CD4-positive, alpha-beta memory T cell (primary cell): ENCODE measurements around the gene DNM3. TPM values are rescaled to one million over a fixed set of nuclear protein-coding genes. Genes with fewer than 3 reads are reported as not detected.

Experiments
- CTCF ChIA-PET: fragments of 350-600 bp; sonication (Branson Sonifier 250); formaldehyde crosslinking; loops from one replicate; lab custom pipeline; 2021; ENCODE audit warnings: inconsistent platforms; ENCODE audit not compliant: partially characterized antibody; lab: Charles Lee
- POLR2A ChIA-PET: fragments of 350-600 bp; sonication (Branson Sonifier 250); formaldehyde crosslinking; loops from one replicate; lab custom pipeline; 2021; ENCODE audit not compliant: partially characterized antibody; lab: Charles Lee
- DNase-seq, 5 donors: peaks; one replicate each; pipeline versions ENCODE4 v3.0.0 to v3.0.0-alpha.2; 2020 to 2022; ENCODE audit warnings: mixed read lengths in 1 of 5
- H3K27ac ChIP-seq: one replicate; pipeline ENCODE4 v1.7.0; 2013; ENCODE audit warnings: low read depth, low read length
- H3K27me3 ChIP-seq: 2 replicates; pipeline ENCODE4 v1.7.0; 2013; ENCODE audit warnings: mild to moderate bottlenecking, low read length, moderate library complexity; ENCODE audit not compliant: insufficient read depth
- H3K36me3 ChIP-seq: 2 replicates; pipeline ENCODE4 v1.7.0; 2013; ENCODE audit warnings: mild to moderate bottlenecking, low read length, moderate library complexity; ENCODE audit not compliant: insufficient read depth
- H3K4me1 ChIP-seq: 2 replicates; pipeline ENCODE4 v1.7.0; 2013; ENCODE audit warnings: mild to moderate bottlenecking, low read length, moderate library complexity; ENCODE audit not compliant: insufficient read depth
- H3K4me3 ChIP-seq, 2 donors: one replicate each; pipeline ENCODE4 v1.7.0; 2013; ENCODE audit warnings: low read length in 2 of 2, mild to moderate bottlenecking in 1 of 2
- H3K9me3 ChIP-seq, 2 donors: one replicate each; pipeline ENCODE4 v1.7.0; 2013; ENCODE audit warnings: low read length in 2 of 2, control low read depth in 1 of 2; ENCODE audit not compliant: control insufficient read depth in 1 of 2
- H3K27ac Mint-ChIP-seq, 7 donors: one replicate each; pipeline ENCODE4 v1.8.0; 2020 to 2021; ENCODE audit warnings: mixed read lengths in 7 of 7, mild to moderate bottlenecking in 6 of 7, inconsistent platforms in 3 of 7, moderate library complexity in 3 of 7
- H3K27me3 Mint-ChIP-seq, 2 donors: one replicate each; pipeline ENCODE4 v1.8.0; 2020 to 2021; ENCODE audit warnings: mixed read lengths in 2 of 2
- H3K36me3 Mint-ChIP-seq, 2 donors: one replicate each; pipeline ENCODE4 v1.8.0; 2020 to 2021; ENCODE audit warnings: mixed read lengths in 2 of 2, inconsistent platforms in 1 of 2, mild to moderate bottlenecking in 1 of 2
- H3K4me1 Mint-ChIP-seq, 4 donors: one replicate each; pipeline ENCODE4 v1.8.0; 2020 to 2021; ENCODE audit warnings: mixed read lengths in 4 of 4, mild to moderate bottlenecking in 1 of 4
- H3K4me3 Mint-ChIP-seq, 8 donors: one replicate each; pipeline ENCODE4 v1.8.0; 2020 to 2021; ENCODE audit warnings: mixed read lengths in 8 of 8, mild to moderate bottlenecking in 7 of 8, moderate library complexity in 6 of 8, inconsistent platforms in 3 of 8
- H3K9me3 Mint-ChIP-seq, 8 donors: one replicate each; pipeline ENCODE4 v1.8.0; 2020 to 2021; ENCODE audit warnings: mixed read lengths in 8 of 8, mild to moderate bottlenecking in 5 of 8, inconsistent platforms in 3 of 8, moderate library complexity in 1 of 8
- intact Hi-C: fragments of 100-400 bp; cut with micrococcal nuclease; formaldehyde crosslinking; loops from one replicate; pipeline ENCODE4 v1.15.1; 2023
- polyA plus RNA-seq, 2 donors: library from polyadenylated mRNA; unstranded; fragments of 300-500 nt; fragmentation: Illumina TruSeq; gene quantifications; one replicate each; pipeline ENCODE4 v1.2.3, GENCODE V29; 2021
- total RNA-seq, 2 experiments: library from RNA; stranded (reverse); gene quantifications; one replicate each; pipeline ENCODE4 v1.2.3, GENCODE V29; 2021

Gene DNM3
- total and polyA plus RNA-seq, 4 experiments from 2014 or later = 0.37 to 2.7 (median 1.4) TPM

- Histone ChIP-seq H3K4me3 (no peak overlapping the region), H3K9me3 (no peaks in the 10 kb centered on the region), H3K27me3 (no peaks in the 10 kb centered on the region), H3K4me1 (no peaks in the 10 kb centered on the region), H3K27ac (no peak overlapping the region), H3K36me3 (no peaks in the 10 kb centered on the region)
- intact Hi-C loops = no loop called here
- Mint-ChIP-seq H3K4me3 (no peak overlapping the region), H3K4me1 (no peaks in the 10 kb centered on the region), H3K27me3 (no peaks in the 10 kb centered on the region), H3K36me3 (no peaks in the 10 kb centered on the region), H3K27ac (no peak overlapping the region), H3K9me3 (peaks cover 0 to 4% (median 0%) of the 10 kb centered on the region in 8 donors)
- ChIA-PET CTCF (no interaction called here), POLR2A (no interaction called here)
- DNase-seq = no peak
These were observed 8.0 kb upstream of the DNM3 start for GRCh38 chr1:171833091-171833825.

GRCh38 chr1:171834821-171835220 is 6.5 kb upstream of the DNM3 start:
- no peak for DNase-seq
- no peak overlapping the region for H3K27ac ChIP-seq
- H3K27me3 ChIP-seq = no peaks in the 10 kb centered on the region
- ChIA-PET CTCF (interaction anchor here (0.7 kb wide), 1 partner anchor 34 kb away, joined by 3 read pairs; no protein-coding TSS in a partner anchor), POLR2A (no interaction called here)
- intact Hi-C loops = no loop called here
- no peaks in the 10 kb centered on the region for H3K9me3 ChIP-seq
- Mint-ChIP-seq H3K27ac (no peak overlapping the region), H3K4me3 (no peak overlapping the region), H3K27me3 (no peaks in the 10 kb centered on the region), H3K36me3 (no peaks in the 10 kb centered on the region), H3K9me3 (no peaks in the 10 kb centered on the region), H3K4me1 (no peaks in the 10 kb centered on the region)
- H3K4me3 ChIP-seq = no peak overlapping the region
- H3K4me1 ChIP-seq = no peaks in the 10 kb centered on the region
- no peaks in the 10 kb centered on the region for H3K36me3 ChIP-seq

GRCh38 chr1:171835891-171836290 is 5.4 kb upstream of the DNM3 start:
- Mint-ChIP-seq H3K9me3 (no peaks in the 10 kb centered on the region), H3K36me3 (peaks cover 0 to 2% of the 10 kb centered on the region in 2 donors), H3K4me3 (no peak overlapping the region), H3K27ac (no peak overlapping the region), H3K4me1 (peaks cover 4 to 7% (median 5%) of the 10 kb centered on the region in 4 donors), H3K27me3 (no peaks in the 10 kb centered on the region)
- POLR2A ChIA-PET = no interaction called here
- no peaks in the 10 kb centered on the region for H3K9me3 ChIP-seq
- no peak overlapping the region for H3K4me3 ChIP-seq
- no peaks in the 10 kb centered on the region for H3K27me3 ChIP-seq
- DNase-seq = no peak
- no peak overlapping the region for H3K27ac ChIP-seq
- CTCF ChIA-PET = no interaction called here
- intact Hi-C loops = no loop called here
- peaks cover 3% of the 10 kb centered on the region for H3K4me1 ChIP-seq
- H3K36me3 ChIP-seq = no peaks in the 10 kb centered on the region

GRCh38 chr1:171841931-171842761 is 848 bp downstream of the DNM3 start:
- Mint-ChIP-seq H3K9me3 (peaks cover 0 to 1% (median 0%) of the 10 kb centered on the region in 8 donors), H3K36me3 (peaks cover 0 to 2% of the 10 kb centered on the region in 2 donors), H3K4me3 (peak overlapping the region; percentile 81 to 93 (median 89)), H3K4me1 (peaks cover 12 to 20% (median 15%) of the 10 kb centered on the region in 4 donors), H3K27ac (peak overlapping the region in 6 of 7 donors; percentile 62 to 82 (median 78)), H3K27me3 (peaks cover 7 to 10% of the 10 kb centered on the region in 2 donors)
- Histone ChIP-seq H3K4me1 (peaks cover 16% of the 10 kb centered on the region), H3K36me3 (no peaks in the 10 kb centered on the region), H3K9me3 (no peaks in the 10 kb centered on the region), H3K27ac (peak overlapping the region; percentile 41), H3K4me3 (peak overlapping the region; percentile 43 to 66), H3K27me3 (peaks cover 13% of the 10 kb centered on the region)
- DNase-seq = peak; percentile 9 to 43 (median 20)
- ChIA-PET CTCF (interaction anchor here (0.9 to 3.4 kb wide), 4 partner anchors 9 to 244 kb away, joined by 3 to 23 read pairs (median 3); no protein-coding TSS in a partner anchor), POLR2A (interaction anchor here (0.6 to 2.6 kb wide), 11 partner anchors 9 to 1982 kb away, joined by 3 to 16 read pairs (median 3); partner anchors contain the start of genes METTL13, PRRC2C and VAMP4)
- intact Hi-C loops = loop anchor here (1.0 to 5.0 kb wide), 4 partner anchors 61 to 690 kb away; partner anchors contain the start of genes METTL13, PRRC2C, SUCO and VAMP4

GRCh38 chr1:171844381-171844780 is 3.1 kb downstream of the DNM3 start:
- H3K4me1 Mint-ChIP-seq = peaks cover 12 to 20% (median 15%) of the 10 kb centered on the region in 4 donors
- DNase-seq = no peak
- H3K9me3 Mint-ChIP-seq = peaks cover 0 to 1% (median 0%) of the 10 kb centered on the region in 8 donors
- H3K4me1 ChIP-seq = peaks cover 16% of the 10 kb centered on the region
- H3K27me3 Mint-ChIP-seq = peaks cover 9 to 12% of the 10 kb centered on the region in 2 donors
- ChIA-PET CTCF (interaction anchor here (3.4 kb wide), 1 partner anchor 42 kb away, joined by 23 read pairs; no protein-coding TSS in a partner anchor), POLR2A (no interaction called here)
- H3K4me3 Mint-ChIP-seq = no peak overlapping the region
- peaks cover 13% of the 10 kb centered on the region for H3K27me3 ChIP-seq
- intact Hi-C loops = loop anchor here (5.0 kb wide), 2 partner anchors 357 to 688 kb away; partner anchors contain the start of genes PRRC2C and SUCO
- peaks cover 0 to 2% of the 10 kb centered on the region in 2 donors for H3K36me3 Mint-ChIP-seq
- no peaks in the 10 kb centered on the region for H3K36me3 ChIP-seq
- no peak overlapping the region for H3K27ac ChIP-seq
- H3K4me3 ChIP-seq = no peak overlapping the region
- H3K27ac Mint-ChIP-seq = no peak overlapping the region
- no peaks in the 10 kb centered on the region for H3K9me3 ChIP-seq

- H3K36me3 ChIP-seq = no peaks in the 10 kb centered on the region
- no peaks in the 10 kb centered on the region for H3K36me3 Mint-ChIP-seq
- intact Hi-C loops = no loop called here
- no peak overlapping the region for H3K27ac ChIP-seq
- H3K27ac Mint-ChIP-seq = no peak overlapping the region
- H3K4me3 ChIP-seq = no peak overlapping the region
- H3K27me3 Mint-ChIP-seq = peaks cover 9 to 12% of the 10 kb centered on the region in 2 donors
- H3K9me3 Mint-ChIP-seq = peaks cover 0 to 1% (median 0%) of the 10 kb centered on the region in 8 donors
- no peaks in the 10 kb centered on the region for H3K9me3 ChIP-seq
- peaks cover 12% of the 10 kb centered on the region for H3K4me1 ChIP-seq
- H3K27me3 ChIP-seq = peaks cover 13% of the 10 kb centered on the region
- peaks cover 6 to 11% (median 10%) of the 10 kb centered on the region in 4 donors for H3K4me1 Mint-ChIP-seq
- ChIA-PET POLR2A (no interaction called here), CTCF (no interaction called here)
- no peak overlapping the region for H3K4me3 Mint-ChIP-seq
- DNase-seq = no peak
These were observed 4.7 kb downstream of the DNM3 start for GRCh38 chr1:171845998-171846397.
